Endodermal cell (in vitro differentiated cells): ENCODE data around the gene ZBED6. TPM values are rescaled to one million over a fixed set of nuclear protein-coding genes. Genes with fewer than 3 reads are reported as not detected.

Source experiments
- DNase-seq: peaks from one replicate; pipeline ENCODE4 v3.0.0-alpha.2; 2017
- H3K27ac ChIP-seq: 2 replicates; pipeline ENCODE4 v1.5.1; 2013; ENCODE audit warnings: mild to moderate bottlenecking, low read depth, low read length, moderate library complexity
- H3K27me3 ChIP-seq: 2 replicates; pipeline ENCODE4 v1.6.1; 2013; ENCODE audit warnings: mild to moderate bottlenecking, low read length, moderate library complexity; ENCODE audit not compliant: insufficient read depth, control insufficient read depth, poor library complexity, severe bottlenecking
- H3K36me3 ChIP-seq: 2 replicates; pipeline ENCODE4 v1.7.0; 2013; ENCODE audit warnings: mild to moderate bottlenecking, low read length, moderate library complexity; ENCODE audit not compliant: control insufficient read depth, insufficient read depth
- H3K4me1 ChIP-seq: one replicate; pipeline ENCODE4 v1.7.0; 2013; ENCODE audit warnings: low read length; ENCODE audit not compliant: control insufficient read depth, insufficient read depth
- H3K4me3 ChIP-seq: 2 replicates; pipeline ENCODE4 v1.5.1; 2013; ENCODE audit warnings: mild to moderate bottlenecking, low read length, moderate library complexity
- H3K9ac ChIP-seq: 2 replicates; pipeline ENCODE4 v1.6.1; 2013; ENCODE audit warnings: mild to moderate bottlenecking, low read length, moderate library complexity; ENCODE audit not compliant: poor library complexity, severe bottlenecking; ENCODE audit errors: extremely low read depth
- H3K9me3 ChIP-seq: 2 replicates; pipeline ENCODE4 v1.6.1; 2013; ENCODE audit warnings: mild to moderate bottlenecking, low read length, moderate library complexity; ENCODE audit not compliant: control insufficient read depth
- H3K27ac Mint-ChIP-seq: 2 replicates; pipeline ENCODE4 v1.8.0; 2020; ENCODE audit warnings: mixed read lengths
- H3K27me3 Mint-ChIP-seq: 2 replicates; pipeline ENCODE4 v1.8.0; 2021; ENCODE audit warnings: mild to moderate bottlenecking, mixed read lengths; ENCODE audit not compliant: insufficient read depth
- H3K36me3 Mint-ChIP-seq: 2 replicates; pipeline ENCODE4 v1.8.0; 2020; ENCODE audit warnings: low read depth, mixed read lengths
- H3K4me1 Mint-ChIP-seq: 2 replicates; pipeline ENCODE4 v1.8.0; 2020; ENCODE audit warnings: mixed read lengths
- H3K4me3 Mint-ChIP-seq: 2 replicates; pipeline ENCODE4 v1.8.0; 2020; ENCODE audit warnings: mild to moderate bottlenecking, moderate library complexity, mixed read lengths
- H3K9me3 Mint-ChIP-seq: 2 replicates; pipeline ENCODE4 v1.8.0; 2020; ENCODE audit warnings: mild to moderate bottlenecking, mixed read lengths
- CTCF ChIP-seq: fragments of 200-600 bp; sonication (generic); conservative IDR thresholded peaks from 2 replicates; pipeline ENCODE4 v1.5.0; 2021; ENCODE audit warnings: antibody characterized with exemption, mild to moderate bottlenecking
- WGBS, 2 experiments: methylation state at CpG; one replicate each; pipeline versions ENCODE4 v1.1.5 to v1.1.7; 2013; ENCODE audit warnings: missing lambda C conversion rate in 2 of 2, mixed read lengths in 1 of 2; ENCODE audit not compliant: insufficient coverage in 1 of 2, insufficient read length in 1 of 2; 5-methylcytosine and 5-hydroxymethylcytosine counted together
- total RNA-seq, 2 donors: library from RNA; stranded (reverse); fragmentation: NEBNext Ultra II Directional in 1 of 2; extraction: Animal tissue kit (Norgen Biotek cat#: 25700) in 1 of 2; gene quantifications; 2 replicates in 1 of 2; 3 replicates in 1 of 2; pipeline ENCODE4 v1.2.1, GENCODE V29; 2021

The ZBED6 gene
- total RNA-seq, 2 donors from 2014 or later: 27.8 to 50.4 TPM

DNA sequence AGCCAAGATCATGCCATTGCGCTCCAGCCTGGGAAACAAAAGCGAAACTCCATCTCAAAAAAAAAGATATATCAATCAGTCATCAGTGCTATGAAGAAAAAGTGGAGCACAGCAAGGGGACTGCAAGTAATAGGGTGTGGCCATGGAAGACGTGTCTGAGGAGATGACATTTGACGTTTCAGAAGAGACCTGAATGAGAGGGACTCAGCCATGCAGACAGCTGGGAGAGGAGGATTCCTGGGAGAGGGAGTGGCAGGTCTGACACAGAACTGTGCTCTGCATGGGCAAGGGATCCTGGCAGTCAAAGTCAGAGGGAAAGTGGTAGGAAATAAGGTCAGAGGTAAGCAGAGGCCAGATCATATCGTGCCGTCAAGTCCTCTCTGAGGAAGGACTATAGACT lies 27.2 kb upstream of the ZBED6 start:
- H3K4me1 ChIP-seq: no peaks in the 10 kb centered on the region
- WGBS, 2 experiments: 91 to 92% methylated on average over 4 to 6 of the region's 6 CpGs
- DNase-seq: no peak
- H3K27ac Mint-ChIP-seq: no peak overlapping the region
- no peaks in the 10 kb centered on the region for H3K9me3 ChIP-seq
- H3K4me1 Mint-ChIP-seq: peaks cover 12% of the 10 kb centered on the region
- H3K36me3 ChIP-seq: no peaks in the 10 kb centered on the region
- H3K27ac ChIP-seq: no peak overlapping the region
- no peaks in the 10 kb centered on the region for H3K9me3 Mint-ChIP-seq
- H3K27me3 ChIP-seq: no peaks in the 10 kb centered on the region
- H3K4me3 ChIP-seq: no peak overlapping the region
- no peak for TF ChIP-seq CTCF
- H3K36me3 Mint-ChIP-seq: no peaks in the 10 kb centered on the region
- no peak overlapping the region for H3K4me3 Mint-ChIP-seq
- H3K9ac ChIP-seq: no peak overlapping the region
- H3K27me3 Mint-ChIP-seq: peaks cover 6% of the 10 kb centered on the region

DNA sequence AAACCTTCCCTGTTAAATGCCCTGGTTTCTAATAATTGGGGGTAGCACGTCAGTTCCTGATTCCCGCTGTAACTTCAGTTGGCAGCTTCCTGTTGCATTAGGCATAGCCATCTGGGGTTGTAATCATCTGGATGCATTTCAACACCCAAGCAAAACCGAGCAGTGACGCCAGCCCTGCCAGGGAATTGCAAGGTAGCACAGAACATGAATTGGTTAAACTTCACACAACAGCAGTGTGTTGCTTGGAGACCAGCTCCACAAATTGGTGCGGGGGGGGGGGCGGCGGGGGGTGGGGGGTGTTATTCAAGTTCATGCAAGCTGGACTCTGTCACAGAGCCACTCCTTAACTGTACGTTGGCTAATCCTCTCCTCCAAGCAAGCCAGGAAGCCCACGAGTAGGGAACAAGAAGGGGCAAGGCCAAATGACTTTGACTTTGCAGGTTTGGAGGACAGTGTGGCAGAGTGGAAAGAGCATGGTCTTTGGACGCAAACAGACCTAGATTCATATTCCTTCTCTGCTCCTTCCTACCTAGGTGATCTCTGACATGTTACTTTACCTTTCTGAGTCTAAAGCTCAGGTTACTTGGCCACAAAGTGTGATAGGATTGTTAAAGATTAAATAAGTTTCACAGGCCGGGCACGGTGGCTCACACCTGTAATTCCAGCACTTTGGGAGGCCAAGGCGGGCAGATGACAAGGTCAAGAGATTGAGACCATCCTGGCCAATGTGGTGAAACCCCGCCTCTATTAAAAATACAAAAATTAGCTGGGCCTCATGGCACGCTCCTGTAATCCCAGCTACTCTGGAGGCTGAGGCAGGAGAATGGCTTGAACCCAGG lies 25.7 kb upstream of the ZBED6 start:
- H3K27ac Mint-ChIP-seq: no peak overlapping the region
- no peak overlapping the region for H3K4me3 ChIP-seq
- no peaks in the 10 kb centered on the region for H3K27me3 ChIP-seq
- no peak overlapping the region for H3K9ac ChIP-seq
- H3K36me3 ChIP-seq: no peaks in the 10 kb centered on the region
- H3K9me3 Mint-ChIP-seq: no peaks in the 10 kb centered on the region
- TF ChIP-seq CTCF: no peak
- H3K9me3 ChIP-seq: no peaks in the 10 kb centered on the region
- H3K4me1 ChIP-seq: no peaks in the 10 kb centered on the region
- H3K4me3 Mint-ChIP-seq: no peak overlapping the region
- H3K36me3 Mint-ChIP-seq: no peaks in the 10 kb centered on the region
- no peak for DNase-seq
- peaks cover 12% of the 10 kb centered on the region for H3K4me1 Mint-ChIP-seq
- H3K27ac ChIP-seq: no peak overlapping the region
- peaks cover 6% of the 10 kb centered on the region for H3K27me3 Mint-ChIP-seq
- WGBS, 2 experiments: 88 to 92% methylated on average over 9 to 12 of the region's 15 CpGs

- Mint-ChIP-seq H3K27me3 (peaks cover 6% of the 10 kb centered on the region), H3K4me3 (no peak overlapping the region), H3K27ac (no peak overlapping the region), H3K36me3 (no peaks in the 10 kb centered on the region), H3K9me3 (no peaks in the 10 kb centered on the region), H3K4me1 (peaks cover 2% of the 10 kb centered on the region)
- no peak for TF ChIP-seq CTCF
- H3K36me3 ChIP-seq: no peaks in the 10 kb centered on the region
- H3K9me3 ChIP-seq: no peaks in the 10 kb centered on the region
- 88 to 93% methylated on average over 7 of the region's 7 CpGs for WGBS, 2 experiments
- H3K4me1 ChIP-seq: no peaks in the 10 kb centered on the region
- no peak for DNase-seq
- H3K27me3 ChIP-seq: no peaks in the 10 kb centered on the region
- no peak overlapping the region for H3K27ac ChIP-seq
- H3K9ac ChIP-seq: no peak overlapping the region
- no peak overlapping the region for H3K4me3 ChIP-seq
These were observed 23.5 kb upstream of the ZBED6 start for GRCh38 chr1:203771901-203772301.
